AG09319 (cell line): ENCODE measurements around the gene NGEF.

ENCODE experiments used
- DNase-seq: peaks from one replicate; pipeline ENCODE4 v3.0.0-alpha.2; 2010; ENCODE audit warnings: low read depth; ENCODE audit errors: extremely low read depth
- CTCF ChIP-seq: IDR thresholded peaks from 2 replicates; pipeline ENCODE4 v1.5.1; 2011; ENCODE audit warnings: low read depth, mild to moderate bottlenecking, inconsistent platforms, low read length, moderate library complexity

Gene NGEF

GRCh38 chr2:232900811-232901735 is 112.0 kb downstream of the NGEF start:
- DNase-seq = no peak
- TF ChIP-seq CTCF = no peak

- DNase-seq = no peak
Observed at GRCh38 chr2:232898592-232899543, 114.2 kb downstream of the NGEF start.

DNA sequence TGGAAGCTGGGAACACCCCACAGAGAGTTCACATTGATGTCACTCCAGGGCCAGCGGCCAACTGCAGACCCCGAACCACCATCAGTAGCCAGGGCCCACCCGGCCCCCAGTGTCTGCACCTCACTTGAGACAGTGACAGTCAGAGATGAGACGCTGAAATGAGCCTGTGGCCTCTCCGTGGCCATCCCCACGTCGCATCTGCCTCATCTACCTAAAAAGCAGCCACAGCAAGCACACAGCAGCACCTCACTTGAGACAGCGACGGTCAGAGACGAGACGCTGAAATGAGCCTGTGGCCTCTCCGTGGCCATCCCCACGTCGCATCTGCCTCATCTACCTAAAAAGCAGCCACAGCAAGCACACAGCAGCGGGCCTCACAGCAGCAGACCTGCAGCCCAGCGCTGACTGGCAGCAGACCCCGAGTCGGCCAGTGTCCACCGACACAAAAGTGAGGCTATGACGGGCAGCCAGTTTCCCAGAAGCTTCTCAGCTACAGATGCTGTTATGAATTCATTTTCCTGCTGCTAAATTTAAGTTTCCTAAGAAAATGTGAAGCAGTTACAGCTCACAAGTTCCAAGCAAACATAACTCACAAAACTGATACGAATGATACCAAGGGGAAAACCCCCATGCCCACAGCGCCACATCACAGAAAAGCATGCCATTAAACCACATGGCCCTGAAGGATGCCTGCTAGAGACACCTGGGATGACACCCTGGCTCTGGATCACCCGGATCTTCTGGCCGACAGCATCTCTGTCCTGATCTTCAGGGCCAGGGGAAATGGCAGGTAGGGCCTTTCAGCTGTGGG is 115.3 kb downstream of the NGEF start:
- no peak for DNase-seq
- TF ChIP-seq CTCF = no peak

More at GRCh38 chr2:232898592-232899543, 114.2 kb downstream of the NGEF start:
- no peak for TF ChIP-seq CTCF

DNA sequence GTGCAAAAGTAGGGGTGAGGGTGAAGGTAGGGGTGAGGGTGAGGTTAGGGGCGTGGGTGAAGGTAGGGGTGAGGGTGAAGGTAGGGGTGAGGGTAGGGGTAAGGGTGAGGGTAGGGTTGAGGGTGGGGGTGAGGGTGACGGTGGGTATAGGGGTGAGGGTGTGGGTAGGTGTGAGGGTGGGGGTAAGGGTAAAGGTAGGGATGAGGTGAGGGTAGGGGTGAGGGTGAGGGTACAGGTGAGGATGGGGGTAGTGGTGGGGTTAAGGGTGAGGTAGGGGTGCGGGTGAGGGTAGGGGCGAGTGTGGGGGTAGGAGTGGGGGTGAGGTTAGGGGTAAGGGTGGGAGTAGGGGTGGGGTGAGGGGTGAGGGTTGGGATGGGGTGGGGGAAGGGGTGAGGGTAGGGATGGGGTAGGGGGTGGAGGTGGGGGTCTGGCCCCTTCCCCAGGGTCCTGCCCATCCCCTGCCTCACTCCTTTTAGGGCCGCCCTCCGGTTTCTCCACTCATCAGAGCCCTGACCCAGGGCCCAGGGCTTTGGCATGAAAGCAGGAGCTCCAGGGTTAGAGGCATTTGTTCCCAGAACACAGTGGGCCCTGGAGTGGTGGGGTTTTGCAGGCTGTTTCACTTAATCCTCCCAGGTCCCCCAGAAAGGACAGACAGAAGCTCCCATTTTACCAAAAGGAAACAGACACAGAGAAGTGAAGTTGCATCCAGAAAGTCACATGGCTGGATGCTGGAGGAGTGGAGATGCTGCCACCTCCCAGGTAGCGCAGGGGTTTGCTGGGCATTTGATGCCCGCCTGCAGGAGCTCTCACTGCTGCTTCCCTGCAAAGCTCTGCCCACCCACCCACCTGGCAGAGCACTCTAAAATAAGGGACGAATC is 116.1 kb downstream of the NGEF start:
- no peak for TF ChIP-seq CTCF
- DNase-seq = no peak

DNA sequence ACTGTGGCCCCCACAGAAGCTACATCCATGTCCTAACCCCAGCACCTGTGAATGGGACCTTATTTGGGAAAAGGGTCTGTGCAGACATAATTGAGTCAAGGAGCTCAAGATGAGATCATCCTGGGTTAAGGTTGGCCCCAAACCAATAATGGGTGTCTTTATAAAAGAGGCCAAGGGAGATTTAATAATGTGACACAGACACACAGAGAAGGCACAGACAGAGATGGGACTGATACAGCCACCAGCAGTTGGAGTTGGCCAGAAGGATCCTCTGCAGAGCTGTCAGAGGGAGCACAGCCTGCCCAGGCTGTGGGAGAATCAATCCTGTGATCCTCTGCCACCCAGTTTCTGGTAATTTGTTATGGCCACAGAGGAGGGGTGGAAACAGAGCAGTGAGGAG is 116.9 kb downstream of the NGEF start:
- no peak for DNase-seq
- TF ChIP-seq CTCF = no peak

- DNase-seq = no peak
- TF ChIP-seq CTCF = no peak
Observed at GRCh38 chr2:232894746-232895145, 118.3 kb downstream of the NGEF start.
